Measurements from ENCODE around the gene C3orf85.

C3orf85 gene

GRCh38 chr3:109155828-109156227 lies 19.3 kb downstream of the C3orf85 start (continued):
- no peak for TF ChIP-seq KLF17 (tag by site-specific recombination; IDR thresholded peaks at IDR 0.05)
- TF ChIP-seq ZNF148 (tag by site-specific recombination; IDR thresholded peaks at IDR 0.05; ENCODE audit: borderline replicate concordance), result no peak
- no peak for TF ChIP-seq ZNF423 (tag by site-specific recombination; IDR thresholded peaks at IDR 0.05)

- ChIA-PET CTCF (interaction anchor here (0.6 kb wide), 1 partner anchor 1419 kb away, joined by 3 read pairs; no protein-coding TSS in a partner anchor), POLR2A (no interaction called here)
Observed at GRCh38 chr3:109161487-109162123, 25.1 kb downstream of the C3orf85 start.

More at GRCh38 chr3:109161487-109162123, 25.1 kb downstream of the C3orf85 start:
- TF ChIP-seq ZNF112 (tag by site-specific recombination; IDR thresholded peaks at IDR 0.05), result no peak
- TF ChIP-seq KLF9 (tag by site-specific recombination; IDR thresholded peaks at IDR 0.05; ENCODE audit: low read depth), result no peak
- no peak for TF ChIP-seq ZNF596 (tag by site-specific recombination; IDR thresholded peaks at IDR 0.05)
- no peak for TF ChIP-seq ZNF510 (tag by site-specific recombination; IDR thresholded peaks at IDR 0.05; ENCODE audit: insufficient replicate concordance)
- TF ChIP-seq INSM2 (tag by site-specific recombination; IDR thresholded peaks at IDR 0.05), result no peak
- no peak for TF ChIP-seq YY1 (tag by site-specific recombination; IDR thresholded peaks at IDR 0.05)
- no peak for TF ChIP-seq PRDM4 (tag by site-specific recombination; IDR thresholded peaks at IDR 0.05)
- no peak for TF ChIP-seq ZNF621 (tag by site-specific recombination; IDR thresholded peaks at IDR 0.05)
- TF ChIP-seq ZNF660 (tag by site-specific recombination; IDR thresholded peaks at IDR 0.05), result no peak
- no peak for TF ChIP-seq ZNF114 (tag by site-specific recombination; IDR thresholded peaks at IDR 0.05)
- TF ChIP-seq PBX3 (CRISPR knock-in tag; IDR thresholded peaks at IDR 0.05), result no peak
- TF ChIP-seq ZNF501 (tag by site-specific recombination; IDR thresholded peaks at IDR 0.05), result no peak
- no peak for TF ChIP-seq ZNF24 (tag by site-specific recombination; IDR thresholded peaks at IDR 0.05)
- TF ChIP-seq ZNF174 (tag by site-specific recombination; IDR thresholded peaks at IDR 0.05), result no peak
- Histone ChIP-seq H3K4me3 (ENCODE audit: low read depth, low read length) (no peak overlapping the region), H3K27ac (ENCODE audit: extremely low read depth, low read depth, low read length) (no peak overlapping the region), H3K4me1 (ENCODE audit: control insufficient read depth, insufficient read depth, low read length) (no peaks in the 10 kb centered on the region), H3K36me3 (ENCODE audit: control insufficient read depth in 2 of 2, insufficient read depth in 1 of 2, low read length in 2 of 2) (no peaks in the 10 kb centered on the region), H3K9me3 (ENCODE audit: control insufficient read depth, insufficient read depth, low read depth, low read length) (no peaks in the 10 kb centered on the region)
